OCI-LY3 (cell line): ENCODE measurements around the gene MANEAL.

Experiments
- CTCF ChIP-seq: fragments of 200-600, 300-600 bp; sonication (generic); IDR thresholded peaks from 2 replicates; pipeline ENCODE4 v1.5.1; 2014; ENCODE audit warnings: antibody characterized with exemption, low read length, low read depth
- EZH2phosphoT487 ChIP-seq: fragments of 200-600 bp; shearing (Covaris generic); IDR thresholded peaks from 2 replicates; pipeline ENCODE4 v1.6.1; 2018; ENCODE audit warnings: antibody characterized with exemption, mixed run types, low read depth

- no peak for TF ChIP-seq CTCF
- no peak for TF ChIP-seq EZH2phosphoT487
These were observed 29.7 kb upstream of the MANEAL start for GRCh38 chr1:37763791-37764413.
